Activated CD8-positive, alpha-beta memory T cell treated with anti-CD3 and anti-CD28 coated beads for 4 hours (primary cell): ENCODE results near the gene HOXB6.

ENCODE experiments used
- DNase-seq, 2 donors: peaks; one replicate each; pipeline ENCODE4 v3.0.0-alpha.2; 2020; ENCODE audit warnings: low read depth in 2 of 2

The HOXB6 gene

GRCh38 chr17:48621410-48622392 lies 16.9 kb upstream of the HOXB6 start:
- DNase-seq, result no peak

- DNase-seq, result no peak
Observed at GRCh38 chr17:48620461-48621139, 15.8 kb upstream of the HOXB6 start.

GRCh38 chr17:48619826-48620449 lies 15.2 kb upstream of the HOXB6 start:
- DNase-seq, result no peak

GRCh38 chr17:48618256-48618896 lies 13.6 kb upstream of the HOXB6 start:
- peak; percentile 57 to 71 for DNase-seq

GRCh38 chr17:48617471-48618255 lies 12.9 kb upstream of the HOXB6 start:
- no peak for DNase-seq

- no peak for DNase-seq
Observed at GRCh38 chr17:48616717-48617470, 12.1 kb upstream of the HOXB6 start.

GRCh38 chr17:48615963-48616716 lies 11.4 kb upstream of the HOXB6 start:
- no peak for DNase-seq

- no peak for DNase-seq
Observed at GRCh38 chr17:48615047-48615962, 10.5 kb upstream of the HOXB6 start, which contains the start of gene HOXB8. Gene HOXB8 (minus strand): TSS chr17:48615292. CDS start chr17:48614704, 588 bp downstream.

GRCh38 chr17:48613862-48614694 lies 9.3 kb upstream of the HOXB6 start:
- no peak for DNase-seq

GRCh38 chr17:48612854-48613691 lies 8.3 kb upstream of the HOXB6 start:
- DNase-seq, result no peak

GRCh38 chr17:48612456-48612853 lies 7.7 kb upstream of the HOXB6 start:
- DNase-seq, result no peak

GRCh38 chr17:48611681-48612455 lies 7.1 kb upstream of the HOXB6 start:
- DNase-seq, result no peak

- DNase-seq, result no peak
Observed at GRCh38 chr17:48611213-48611612, 6.4 kb upstream of the HOXB6 start.

GRCh38 chr17:48610282-48611211 lies 5.8 kb upstream of the HOXB6 start, which contains the start of gene HOXB7:
Gene HOXB7 (minus strand): TSS chr17:48611017. CDS start chr17:48610918, 99 bp downstream.
- DNase-seq, result peak in 1 of 2 donors; percentile 36
